RWPE1 (cell line): ENCODE data around the gene LARGE1.

Experiments used
- CTCF ChIA-PET: fragments of 350-600 bp; sonication (Branson Sonifier 250); formaldehyde crosslinking; extraction: SDS; loops from one replicate; lab custom pipeline; 2021; lab: Yijun Ruan, JAX
- POLR2A ChIA-PET: fragments of 400-600 bp; formaldehyde crosslinking; extraction: SDS; loops from one replicate; lab custom pipeline; 2020; ENCODE audit warnings: antibody characterized with exemption; ENCODE audit not compliant: low non-redundant PET; lab: Yijun Ruan, JAX
- DNase-seq: peaks from one replicate; pipeline ENCODE4 v3.0.0; 2012; ENCODE audit warnings: low spot score
- H3K27ac ChIP-seq: fragments of 450-650 bp; 2 replicates; pipeline ENCODE4 v1.5.1; 2017
- TF ChIP-seq, protein P1 (sequence below): fragments of 450-650 bp; conservative IDR thresholded peaks from 2 replicates; pipeline ENCODE4 v1.5.1; 2017; ENCODE audit warnings: low read depth, mild to moderate bottlenecking

Gene LARGE1

DNA sequence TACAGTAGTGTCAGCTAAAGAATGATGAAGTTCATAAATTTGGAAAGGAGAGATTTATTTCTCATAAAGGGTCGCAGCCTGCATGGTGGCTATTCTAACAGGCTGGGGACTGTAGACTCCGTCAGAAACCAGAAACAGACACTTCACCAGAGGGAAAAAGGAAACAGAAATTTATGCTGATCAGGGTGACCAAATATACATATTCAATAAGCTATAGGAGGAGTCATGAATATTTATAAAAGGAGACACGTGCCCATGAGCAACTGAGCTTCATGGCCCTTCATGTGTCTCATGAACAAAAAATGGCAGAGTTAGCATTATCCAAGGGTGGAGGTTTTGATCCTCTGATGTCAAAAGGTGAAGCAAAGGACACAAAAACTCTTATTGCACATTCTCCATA is 392.1 kb downstream of the LARGE1 start:
- ChIA-PET POLR2A (no interaction called here), CTCF (no interaction called here)
- TF ChIP-seq, protein P1, sequence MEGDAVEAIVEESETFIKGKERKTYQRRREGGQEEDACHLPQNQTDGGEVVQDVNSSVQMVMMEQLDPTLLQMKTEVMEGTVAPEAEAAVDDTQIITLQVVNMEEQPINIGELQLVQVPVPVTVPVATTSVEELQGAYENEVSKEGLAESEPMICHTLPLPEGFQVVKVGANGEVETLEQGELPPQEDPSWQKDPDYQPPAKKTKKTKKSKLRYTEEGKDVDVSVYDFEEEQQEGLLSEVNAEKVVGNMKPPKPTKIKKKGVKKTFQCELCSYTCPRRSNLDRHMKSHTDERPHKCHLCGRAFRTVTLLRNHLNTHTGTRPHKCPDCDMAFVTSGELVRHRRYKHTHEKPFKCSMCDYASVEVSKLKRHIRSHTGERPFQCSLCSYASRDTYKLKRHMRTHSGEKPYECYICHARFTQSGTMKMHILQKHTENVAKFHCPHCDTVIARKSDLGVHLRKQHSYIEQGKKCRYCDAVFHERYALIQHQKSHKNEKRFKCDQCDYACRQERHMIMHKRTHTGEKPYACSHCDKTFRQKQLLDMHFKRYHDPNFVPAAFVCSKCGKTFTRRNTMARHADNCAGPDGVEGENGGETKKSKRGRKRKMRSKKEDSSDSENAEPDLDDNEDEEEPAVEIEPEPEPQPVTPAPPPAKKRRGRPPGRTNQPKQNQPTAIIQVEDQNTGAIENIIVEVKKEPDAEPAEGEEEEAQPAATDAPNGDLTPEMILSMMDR, result no peak
- no peak for DNase-seq
- no peak overlapping the region for H3K27ac ChIP-seq

DNA sequence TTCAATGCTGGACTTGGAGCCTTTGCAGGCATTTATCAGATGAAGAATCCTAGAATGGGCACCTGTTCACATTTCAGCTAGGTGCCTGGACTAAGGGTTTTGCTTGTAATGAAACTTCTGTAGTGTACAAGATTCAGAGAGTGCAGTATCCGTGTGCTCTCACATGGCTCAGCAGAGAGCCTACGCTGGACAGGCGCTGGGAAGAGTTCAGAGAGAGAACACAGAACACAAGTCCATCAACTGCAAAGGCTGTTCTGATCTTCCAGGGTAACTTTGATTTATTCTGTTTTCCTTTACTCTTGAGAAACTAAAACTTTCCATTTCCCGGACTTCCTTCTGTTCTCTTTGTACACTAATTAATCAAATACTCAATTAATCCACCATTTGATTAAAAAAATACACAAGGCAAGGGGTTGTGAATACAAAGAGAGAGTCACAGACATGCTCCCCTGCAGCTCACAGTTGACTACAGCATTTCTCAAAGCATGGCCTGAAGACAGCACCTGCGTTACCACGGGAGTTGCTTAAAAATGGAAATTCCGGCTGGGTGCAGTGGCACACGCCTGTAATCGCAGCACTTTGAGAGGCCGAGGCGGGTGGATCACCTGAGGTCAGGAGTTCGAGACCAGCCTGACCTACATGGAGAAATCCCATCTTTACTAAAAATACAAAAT is 393.7 kb downstream of the LARGE1 start:
- no peak overlapping the region for H3K27ac ChIP-seq
- ChIA-PET POLR2A (no interaction called here), CTCF (no interaction called here)
- TF ChIP-seq, protein P1, result no peak
- DNase-seq, result no peak

DNA sequence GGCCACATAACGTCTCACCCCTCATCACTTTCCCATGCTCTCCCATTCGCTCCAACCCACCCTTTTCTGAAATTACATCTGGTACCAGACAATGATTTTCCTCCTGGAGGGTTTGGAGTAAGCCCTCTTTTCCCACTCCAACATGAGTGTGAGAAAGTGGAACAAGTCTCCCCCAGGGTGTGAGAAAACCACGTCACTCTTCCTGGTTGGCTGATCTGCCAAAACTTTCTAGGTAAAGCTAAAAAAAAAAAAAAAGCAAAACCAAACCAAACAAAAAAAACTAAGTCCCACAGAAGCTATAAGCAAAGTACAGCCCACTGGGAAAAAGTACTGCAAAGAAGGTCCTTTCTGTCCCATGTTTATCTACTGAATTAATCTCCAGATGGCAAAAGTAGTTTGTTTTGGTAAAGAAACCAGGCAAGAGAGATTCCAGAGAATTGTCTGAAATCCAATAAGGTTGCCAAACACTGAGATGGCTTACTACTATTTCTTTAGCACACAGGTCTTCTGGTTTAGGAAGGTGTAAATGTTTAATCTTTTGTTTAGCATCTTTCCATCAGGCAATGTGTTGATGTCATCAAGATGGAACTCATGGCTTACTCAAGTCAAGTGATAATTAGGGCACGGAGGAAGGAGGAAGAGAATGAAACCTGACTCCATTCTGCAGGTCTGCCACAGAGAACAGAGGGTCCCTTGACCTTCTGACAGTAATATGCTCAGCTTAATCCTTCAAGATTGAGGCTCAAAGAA is 395.6 kb downstream of the LARGE1 start:
- H3K27ac ChIP-seq, result no peak overlapping the region
- TF ChIP-seq, protein P1, result no peak
- ChIA-PET CTCF (no interaction called here), POLR2A (no interaction called here)
- DNase-seq, result no peak

DNA sequence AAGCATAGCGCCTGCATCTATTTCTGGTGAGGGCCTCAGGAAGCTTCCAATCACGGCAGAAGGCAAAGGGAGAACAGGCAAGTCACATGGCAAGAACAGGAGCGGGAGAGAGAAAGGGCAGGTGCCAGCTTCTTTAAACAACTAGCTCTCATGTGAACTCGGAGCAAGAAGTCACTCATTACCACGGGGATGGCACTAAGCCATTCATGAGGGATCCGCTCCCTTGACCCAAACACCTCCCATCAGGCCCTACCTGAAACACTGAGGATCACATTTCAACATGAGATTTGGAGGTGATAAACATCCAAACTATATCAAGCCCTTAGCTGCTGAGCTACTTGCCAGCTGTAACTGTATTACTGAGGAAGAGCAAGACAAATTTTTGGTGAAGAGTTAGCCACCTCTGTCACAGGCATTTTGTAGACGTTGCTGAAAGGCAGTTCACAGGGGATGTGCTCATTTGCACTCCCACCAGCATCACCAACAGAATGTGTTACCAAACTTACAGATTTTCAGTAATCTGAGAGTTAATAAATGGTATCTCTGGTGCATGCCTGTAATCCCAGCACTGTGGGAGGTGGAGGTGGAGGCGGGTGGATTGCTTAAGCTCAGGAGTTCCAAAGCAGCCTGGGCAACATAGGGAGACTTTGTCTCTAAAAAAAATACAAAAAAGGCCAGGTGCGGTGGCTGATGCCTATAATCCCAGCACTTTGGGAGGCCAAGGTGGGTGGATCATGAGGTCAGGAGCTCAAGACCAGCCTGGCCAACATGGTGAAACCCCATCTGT is 398.2 kb downstream of the LARGE1 start:
- DNase-seq, result no peak
- no peak overlapping the region for H3K27ac ChIP-seq
- CTCF ChIA-PET, result no interaction called here
- TF ChIP-seq, protein P1, result no peak
- POLR2A ChIA-PET, result no interaction called here

DNA sequence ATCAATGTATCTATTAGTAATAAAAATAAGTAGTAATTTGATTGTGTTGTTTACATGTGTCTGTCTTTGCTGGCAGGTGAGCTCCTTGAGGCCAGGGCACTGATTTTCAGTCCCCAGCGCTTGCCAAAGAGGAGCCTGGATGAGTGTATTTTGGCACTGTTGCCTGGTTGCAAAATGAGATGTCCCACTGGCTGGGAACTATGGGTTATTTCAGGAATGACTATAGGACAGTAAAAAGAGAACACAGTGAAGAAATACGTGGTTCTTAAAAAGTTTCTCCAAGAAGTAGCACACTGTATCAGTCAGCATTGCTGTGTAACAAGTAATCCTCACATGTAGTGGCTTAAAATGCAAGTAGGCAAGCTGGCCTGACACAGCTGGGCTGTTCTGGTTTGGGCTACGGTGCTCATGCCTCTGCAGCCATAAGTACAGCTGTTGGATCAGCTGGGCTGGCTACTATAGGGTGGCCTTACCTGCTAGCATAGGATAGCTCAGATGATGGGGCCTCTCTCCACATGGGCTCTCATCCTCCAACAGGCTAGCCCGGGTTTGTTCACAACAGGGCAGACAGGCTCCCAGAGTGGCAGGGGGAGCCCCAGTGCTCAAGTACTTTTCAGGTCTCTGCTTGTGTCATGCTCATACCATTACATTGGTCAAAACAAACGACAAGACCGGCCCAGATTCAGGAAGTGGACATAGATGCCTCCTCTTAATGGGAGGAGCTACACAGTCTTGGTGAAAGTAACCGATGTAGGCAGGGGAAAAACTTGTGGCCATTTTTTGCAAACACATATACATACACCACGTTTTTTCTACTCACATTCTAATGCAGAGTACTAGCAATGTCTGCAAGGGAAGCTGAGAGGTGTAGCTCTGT is 399.1 kb downstream of the LARGE1 start:
- no peak overlapping the region for H3K27ac ChIP-seq
- ChIA-PET CTCF (no interaction called here), POLR2A (no interaction called here)
- TF ChIP-seq, protein P1, result no peak
- DNase-seq, result no peak
